ENCODE measurements around the gene SYS1. TPM values are rescaled to one million over a fixed set of nuclear protein-coding genes. Genes with fewer than 3 reads are reported as not detected.

Gene SYS1
- total RNA-seq, 2 donors from 2014 or later = 23.4 to 24.1 TPM

DNA sequence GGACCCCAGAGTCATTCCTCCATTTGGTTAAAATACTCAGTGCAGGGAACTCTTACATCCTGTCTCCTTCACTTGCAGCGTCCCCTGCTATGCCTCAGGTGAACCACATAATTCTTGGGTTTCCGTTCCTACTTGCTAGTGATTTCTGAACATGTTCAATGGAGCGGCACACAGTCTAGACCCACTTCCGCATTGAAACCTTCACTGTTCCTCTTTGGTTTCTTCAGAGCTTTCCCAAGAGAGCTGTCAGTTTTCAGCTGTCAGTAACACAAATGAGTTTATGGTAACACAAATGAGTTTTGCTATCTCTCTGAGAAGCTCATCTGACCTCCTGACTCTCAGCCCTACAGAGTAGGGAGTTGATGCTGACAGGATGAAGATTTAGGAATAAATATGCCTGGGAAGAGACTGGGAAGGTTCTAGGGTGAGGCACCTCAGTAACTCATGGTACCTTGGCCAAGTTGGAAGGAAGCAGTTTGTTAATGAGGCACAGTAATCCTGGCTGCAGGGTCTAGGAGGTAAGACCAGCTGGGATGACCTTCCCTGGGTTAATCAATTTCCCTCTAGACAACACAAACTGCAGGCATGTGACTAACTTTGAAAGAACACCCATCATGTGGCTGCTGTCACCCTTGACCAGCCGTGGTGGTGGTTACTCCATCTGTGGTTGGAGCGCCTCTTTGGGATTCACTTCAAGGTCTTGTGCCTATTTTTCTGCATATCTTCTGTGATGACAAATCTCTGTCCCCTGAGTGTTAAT is 5.4 kb downstream of the SYS1 start:
- DNase-seq (no peak), ATAC-seq (no peak)
- intact Hi-C loops (cut with DNase I) = no loop called here

- intact Hi-C loops (cut with DNase I) = loop anchor here (5.0 kb wide), 3 partner anchors 48 to 402 kb away; no protein-coding TSS in a partner anchor
- ATAC-seq (no peak), DNase-seq (no peak)
Measured at GRCh38 chr20:45370571-45371160, 7.7 kb downstream of the SYS1 start.

- ATAC-seq = no peak
- DNase-seq = no peak
- intact Hi-C loops (cut with DNase I) = loop anchor here (5.0 kb wide), 3 partner anchors 50 to 400 kb away; no protein-coding TSS in a partner anchor
Measured at GRCh38 chr20:45372241-45372640, 9.3 kb downstream of the SYS1 start.

GRCh38 chr20:45372646-45373352 is 9.8 kb downstream of the SYS1 start:
- ATAC-seq (peak; percentile 83), DNase-seq (peak; percentile 56)
- intact Hi-C loops (cut with DNase I) = loop anchor here (5.0 kb wide), 3 partner anchors 50 to 400 kb away; no protein-coding TSS in a partner anchor

DNA sequence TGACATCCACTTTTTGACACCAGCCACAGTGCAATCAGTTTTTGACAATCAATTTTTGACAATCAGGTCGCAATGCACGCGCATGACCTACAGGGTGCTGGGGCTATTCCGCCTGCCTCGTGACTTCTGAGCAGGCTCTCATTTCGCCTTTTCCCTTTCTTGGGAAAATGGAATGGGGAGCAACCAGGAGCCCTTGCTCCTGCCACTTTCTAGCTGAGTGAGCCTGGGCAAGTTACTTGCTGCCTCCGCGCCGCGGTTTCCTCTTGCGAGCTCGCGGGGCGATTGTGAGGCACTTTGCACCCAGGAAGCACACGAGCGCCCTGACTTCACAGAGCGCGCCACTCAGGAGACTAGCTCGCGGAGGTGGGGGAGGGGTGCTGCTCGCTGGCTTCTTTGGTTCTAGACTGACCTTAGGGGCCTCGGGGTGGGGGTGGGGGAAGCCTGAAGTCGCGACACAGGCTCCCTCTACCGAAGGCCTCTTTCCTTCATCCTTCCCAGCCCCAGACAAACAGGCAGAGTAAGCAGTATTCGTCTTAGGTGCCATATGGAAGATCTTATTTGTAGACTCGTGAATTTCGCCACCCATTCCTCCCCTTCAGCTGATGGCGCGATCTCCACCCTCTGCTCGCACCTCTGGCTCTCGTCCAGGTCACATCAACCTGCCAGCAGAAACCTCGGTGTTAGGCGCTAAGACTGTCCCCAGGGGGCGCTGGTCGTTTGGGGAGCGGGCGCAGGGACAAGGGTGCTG is 10.6 kb downstream of the SYS1 start:
- intact Hi-C loops (cut with DNase I) = loop anchor here (2.0 to 5.0 kb wide), 4 partner anchors 51 to 399 kb away; no protein-coding TSS in a partner anchor
- ATAC-seq = peak; percentile 87 to 88
- peak; percentile 91 for DNase-seq

DNA sequence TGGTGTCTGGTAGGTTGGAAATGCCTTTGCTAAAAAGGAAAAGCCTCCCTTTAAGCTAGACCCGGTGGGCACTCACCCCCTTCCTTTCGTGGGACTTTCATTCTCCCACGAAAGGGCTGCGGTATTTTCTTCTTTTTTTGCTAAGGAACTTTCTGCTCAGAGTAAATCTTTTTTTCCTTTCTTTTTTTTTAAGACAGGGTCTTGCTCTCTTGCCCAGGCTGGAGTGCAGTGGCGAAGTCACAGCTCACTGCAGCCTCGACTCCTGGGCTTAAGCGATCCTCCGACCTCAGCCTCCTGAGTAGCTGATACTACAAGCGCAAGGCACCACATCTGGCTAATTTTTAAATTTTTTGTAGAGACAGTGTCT is 11.1 kb downstream of the SYS1 start:
- DNase-seq = no peak
- intact Hi-C loops (cut with DNase I) = loop anchor here (2.0 to 5.0 kb wide), 4 partner anchors 52 to 398 kb away; no protein-coding TSS in a partner anchor
- no peak for ATAC-seq

DNA sequence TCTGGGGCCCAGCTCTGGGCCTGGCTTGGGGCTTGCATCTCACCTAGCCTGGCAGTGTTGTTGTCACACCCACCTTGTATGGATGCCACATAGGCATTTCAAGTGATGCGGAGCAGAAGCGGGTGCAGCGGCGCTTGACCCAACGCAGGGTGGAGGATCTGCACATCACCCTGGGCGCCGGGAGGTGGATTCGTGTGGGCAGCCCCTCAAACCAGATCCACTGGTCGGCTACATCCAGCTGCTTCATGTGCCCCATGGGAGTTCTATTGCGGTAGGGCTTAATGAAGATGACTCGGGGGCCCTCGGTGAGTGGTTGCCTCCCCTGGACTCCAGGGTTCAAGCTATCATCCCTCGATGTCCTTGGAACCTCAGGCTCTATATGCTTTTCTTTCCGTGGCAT is 12.0 kb downstream of the SYS1 start:
- intact Hi-C loops (cut with DNase I) = loop anchor here (2.0 to 5.0 kb wide), 5 partner anchors 53 to 397 kb away; partner anchors contain the start of gene WFDC10B (in 1 of the 2)
- ATAC-seq (no peak), DNase-seq (no peak)

- no peak for DNase-seq
- no peak for ATAC-seq
- intact Hi-C loops (cut with DNase I) = loop anchor here in 1 of 2 donors (5.0 kb wide), 1 partner anchor 330 kb away; the partner anchor contains the start of gene WFDC10B
Measured at GRCh38 chr20:45377269-45377668, 14.3 kb downstream of the SYS1 start.

DNA sequence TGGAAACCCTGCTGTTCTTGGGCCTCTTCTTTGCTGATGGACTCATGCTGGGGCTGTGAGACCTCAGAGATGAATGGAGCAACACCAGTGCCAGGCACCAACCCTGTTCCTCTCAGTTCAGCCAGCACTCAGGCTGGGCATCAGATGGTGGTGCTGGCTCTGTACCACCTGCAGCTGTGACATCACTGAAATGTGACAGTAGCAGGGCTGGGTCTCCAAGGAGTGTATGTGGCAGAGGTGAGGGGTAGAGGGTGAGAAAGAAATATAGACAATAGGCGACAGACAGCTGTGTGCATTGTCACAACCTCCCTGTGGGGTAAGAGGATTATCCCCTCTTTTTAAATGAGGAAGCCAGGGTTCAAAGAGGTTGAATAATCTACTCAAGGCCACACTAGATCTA is 15.2 kb downstream of the SYS1 start, which contains the start of gene TP53TG5:
Gene TP53TG5, minus strand, starts transcription at position 135 of the 400 bp plus-strand sequence. Its CDS starts 89 bp downstream, at position 46.
- intact Hi-C loops (cut with DNase I) = loop anchor here in 1 of 2 donors (5.0 kb wide), 1 partner anchor 329 kb away; the partner anchor contains the start of gene WFDC10B
- ATAC-seq = no peak
- DNase-seq = no peak

GRCh38 chr20:45387274-45387673 is 24.3 kb downstream of the SYS1 start:
- DNase-seq (no peak), ATAC-seq (no peak)
- intact Hi-C loops (cut with DNase I) = no loop called here

DNA sequence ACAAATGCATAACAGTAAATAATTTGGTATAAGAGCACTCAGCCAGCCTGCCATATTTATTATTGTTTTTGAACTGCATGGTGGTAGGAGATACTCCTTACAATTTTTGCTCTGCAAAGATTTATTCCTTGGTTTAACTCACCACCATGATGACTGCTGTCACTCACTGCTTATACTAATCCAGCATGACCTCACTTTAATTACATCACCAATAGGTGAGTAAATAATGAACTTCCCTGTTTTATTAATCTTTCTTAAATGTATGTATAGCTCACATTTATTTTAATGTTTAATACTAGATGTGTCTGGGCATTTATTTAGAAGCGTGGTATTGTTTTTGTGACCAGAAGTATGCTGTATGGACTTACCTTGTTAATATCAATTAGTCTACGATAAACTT is 28.0 kb downstream of the SYS1 start:
- ATAC-seq = no peak
- intact Hi-C loops (cut with DNase I) = no loop called here

DNA sequence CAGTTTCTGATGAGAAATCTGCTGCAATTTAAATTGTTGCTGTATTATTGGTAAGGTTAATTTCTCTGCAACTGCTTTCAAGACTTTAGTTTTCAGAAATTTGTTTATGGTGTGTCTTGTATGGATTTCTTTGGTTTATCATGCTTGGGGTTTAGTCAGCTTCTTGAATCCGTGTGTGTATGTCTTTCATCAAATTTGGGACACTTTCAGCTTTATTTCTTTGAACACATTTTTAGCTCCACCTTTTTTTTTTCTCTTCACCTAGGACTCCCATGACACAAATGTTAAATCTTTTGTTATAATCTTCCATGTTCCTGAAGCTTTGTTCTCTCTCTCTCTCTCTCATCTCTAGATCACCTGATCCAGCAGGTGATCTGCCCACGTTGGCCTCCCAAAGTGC is 28.6 kb downstream of the SYS1 start:
- DNase-seq (no peak), ATAC-seq (no peak)
- intact Hi-C loops (cut with DNase I) = no loop called here

More for the DNA sequence above, 28.0 kb downstream of the SYS1 start:
- no peak for DNase-seq

- intact Hi-C loops (cut with DNase I) = no loop called here
- ATAC-seq = no peak
- no peak for DNase-seq
Measured at GRCh38 chr20:45392733-45393132, 29.8 kb downstream of the SYS1 start.

GRCh38 chr20:45394221-45395113 is 31.5 kb downstream of the SYS1 start:
- intact Hi-C loops (cut with DNase I) = no loop called here
- ATAC-seq = no peak
- DNase-seq = no peak

DNA sequence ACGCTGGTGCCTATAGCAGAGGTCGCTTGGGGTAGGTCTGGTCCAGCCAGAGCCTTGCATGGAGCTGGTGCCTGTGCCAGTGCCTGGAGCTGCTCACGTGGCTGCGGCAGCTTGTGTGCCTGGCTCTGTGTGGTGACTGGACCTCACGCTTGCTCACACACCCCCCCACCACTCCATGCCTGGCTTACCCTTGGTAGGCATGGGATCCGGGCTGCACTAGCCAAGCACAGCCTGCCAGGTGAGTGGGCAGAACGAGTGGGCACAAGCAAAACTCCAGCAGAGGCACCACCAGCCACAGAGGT is 32.1 kb downstream of the SYS1 start:
- no peak for DNase-seq
- intact Hi-C loops (cut with DNase I) = no loop called here
- ATAC-seq = no peak

- ATAC-seq = no peak
- DNase-seq = no peak
- intact Hi-C loops (cut with DNase I) = no loop called here
Measured at GRCh38 chr20:45399018-45399417, 36.1 kb downstream of the SYS1 start.

- DNase-seq (no peak), ATAC-seq (no peak)
- intact Hi-C loops (cut with DNase I) = no loop called here
Measured at GRCh38 chr20:45400346-45401031, 37.5 kb downstream of the SYS1 start.

- intact Hi-C loops (cut with DNase I) = no loop called here
- DNase-seq = no peak
- no peak for ATAC-seq
Measured at GRCh38 chr20:45402946-45403345, 40.0 kb downstream of the SYS1 start.

Data from left cardiac atrium (tissue), 4 donors.